Loucy (cell line): ENCODE measurements around the gene CEP55.
"Not testable (repeated sequence)": the region's sequence is repeated elsewhere in the genome, so short reads cannot be mapped to it uniquely, and the experiment has no call there.

Source experiments
- H2AFZ ChIP-seq: fragments of 200-600 bp; sonication (generic); 2 replicates; pipeline ENCODE4 v1.6.0; 2016; ENCODE audit warnings: antibody characterized with exemption, mild to moderate bottlenecking, low read length, moderate library complexity
- H3F3A ChIP-seq: fragments of 200-600 bp; 2 replicates; pipeline ENCODE4 v1.6.0; 2016; ENCODE audit warnings: antibody characterized with exemption, low read depth, mild to moderate bottlenecking
- H3K27me3 ChIP-seq: fragments of 200-600 bp; sonication (generic); 2 replicates; pipeline ENCODE4 v1.6.1; 2014; ENCODE audit warnings: low read length, mild to moderate bottlenecking; ENCODE audit not compliant: insufficient read depth, poor library complexity, severe bottlenecking
- H3K36me3 ChIP-seq: fragments of 200-600 bp; sonication (generic); 2 replicates; pipeline ENCODE4 v1.6.1; 2016; ENCODE audit warnings: low read length; ENCODE audit not compliant: insufficient read depth
- H3K4me1 ChIP-seq: fragments of 200-600 bp; sonication (generic); 2 replicates; pipeline ENCODE4 v1.5.1; 2014; ENCODE audit warnings: low read length, mild to moderate bottlenecking; ENCODE audit not compliant: insufficient read depth, poor library complexity, severe bottlenecking
- H3K4me2 ChIP-seq: fragments of 200-600 bp; sonication (generic); 2 replicates; pipeline ENCODE4 v1.6.0; 2014; ENCODE audit warnings: antibody characterized with exemption, low read length, low read depth, mild to moderate bottlenecking; ENCODE audit not compliant: poor library complexity, severe bottlenecking
- H3K4me3 ChIP-seq: fragments of 200-600 bp; sonication (generic); 2 replicates; pipeline ENCODE4 v1.5.1; 2014; ENCODE audit warnings: low read length, mild to moderate bottlenecking, mixed read lengths; ENCODE audit not compliant: poor library complexity, severe bottlenecking
- H3K79me2 ChIP-seq: fragments of 200-600 bp; sonication (generic); 2 replicates; pipeline ENCODE4 v1.6.1; 2014; ENCODE audit warnings: low read length; ENCODE audit not compliant: insufficient read depth
- H3K9ac ChIP-seq: fragments of 200-600 bp; sonication (generic); 2 replicates; pipeline ENCODE4 v1.6.0; 2014; ENCODE audit warnings: mild to moderate bottlenecking, low read depth, low read length, moderate library complexity; ENCODE audit not compliant: poor library complexity, severe bottlenecking
- H3K9me2 ChIP-seq: fragments of 200-600 bp; sonication (generic); replicated peaks from 2 replicates; pipeline ENCODE4 v1.6.1; 2016; ENCODE audit warnings: low read depth, low read length, mixed read lengths
- H3K9me3 ChIP-seq: fragments of 200-600 bp; sonication (generic); 2 replicates; pipeline ENCODE4 v1.6.1; 2014; ENCODE audit warnings: mild to moderate bottlenecking, antibody characterized with exemption, low read length, low read depth; ENCODE audit not compliant: insufficient read depth
- H4K20me1 ChIP-seq: fragments of 200-600 bp; sonication (generic); 2 replicates; pipeline ENCODE4 v1.6.0; 2014; ENCODE audit warnings: antibody characterized with exemption, low read length, mild to moderate bottlenecking; ENCODE audit not compliant: insufficient read depth, poor library complexity, severe bottlenecking
- CTCF ChIP-seq: fragments of 200-600 bp; sonication (generic); conservative IDR thresholded peaks from 2 replicates; pipeline ENCODE4 v1.5.1; 2014; ENCODE audit warnings: mild to moderate bottlenecking, antibody characterized with exemption, low read length
- EZH2phosphoT487 ChIP-seq: fragments of 200-600 bp; IDR thresholded peaks from 2 replicates; pipeline ENCODE4 v1.6.1; 2018; ENCODE audit warnings: antibody characterized with exemption, mild to moderate bottlenecking, moderate library complexity, borderline replicate concordance

Gene CEP55

GRCh38 chr10:93463723-93464476, 32.5 kb upstream of the CEP55 start:
- Histone ChIP-seq H3K79me2 (no peaks in the 10 kb centered on the region), H3K36me3 (no peaks in the 10 kb centered on the region), H2AFZ (0 out of 2 replicates have a peak overlapping the region, but pooled peaks have one; percentile 26), H3F3A (no peaks in the 10 kb centered on the region), H3K9me3 (no peaks in the 10 kb centered on the region), H3K9ac (no peak overlapping the region), H3K9me2 (no peaks in the 10 kb centered on the region), H4K20me1 (no peaks in the 10 kb centered on the region), H3K4me3 (no peak overlapping the region), H3K4me2 (no peak overlapping the region), H3K4me1 (peaks cover 18% of the 10 kb centered on the region), H3K27me3 (no peaks in the 10 kb centered on the region)
- TF ChIP-seq CTCF = no peak
- no peak for TF ChIP-seq EZH2phosphoT487

- H2AFZ ChIP-seq = no peak overlapping the region
- no peaks in the 10 kb centered on the region for H4K20me1 ChIP-seq
- H3K36me3 ChIP-seq = no peaks in the 10 kb centered on the region
- H3K4me3 ChIP-seq = no peak overlapping the region
- H3K4me2 ChIP-seq = no peak overlapping the region
- H3K9me3 ChIP-seq = no peaks in the 10 kb centered on the region
- no peaks in the 10 kb centered on the region for H3K27me3 ChIP-seq
- no peak overlapping the region for H3K9ac ChIP-seq
- TF ChIP-seq CTCF (no peak), EZH2phosphoT487 (no peak)
- peaks cover 18% of the 10 kb centered on the region for H3K4me1 ChIP-seq
- no peaks in the 10 kb centered on the region for H3F3A ChIP-seq
- H3K9me2 ChIP-seq = no peaks in the 10 kb centered on the region
- H3K79me2 ChIP-seq = no peaks in the 10 kb centered on the region
Observed at GRCh38 chr10:93464776-93465388, 31.5 kb upstream of the CEP55 start.

GRCh38 chr10:93465806-93466675, 30.4 kb upstream of the CEP55 start:
- no peaks in the 10 kb centered on the region for H4K20me1 ChIP-seq
- H3K36me3 ChIP-seq = no peaks in the 10 kb centered on the region
- TF ChIP-seq CTCF (no peak), EZH2phosphoT487 (no peak)
- H3K9ac ChIP-seq = no peak overlapping the region
- no peaks in the 10 kb centered on the region for H3K9me2 ChIP-seq
- H2AFZ ChIP-seq = peak overlapping the region; percentile 33; the same call in 1 of the 2 replicates
- no peaks in the 10 kb centered on the region for H3F3A ChIP-seq
- no peaks in the 10 kb centered on the region for H3K27me3 ChIP-seq
- no peak overlapping the region for H3K4me3 ChIP-seq
- H3K4me2 ChIP-seq = no peak overlapping the region
- peaks cover 17% of the 10 kb centered on the region for H3K4me1 ChIP-seq
- no peaks in the 10 kb centered on the region for H3K79me2 ChIP-seq
- H3K9me3 ChIP-seq = no peaks in the 10 kb centered on the region

- H3K79me2 ChIP-seq, H4K20me1 ChIP-seq, H2AFZ ChIP-seq, H3F3A ChIP-seq, H3K9me3 ChIP-seq, H3K27me3 ChIP-seq, H3K9me2 ChIP-seq, H3K4me1 ChIP-seq, H3K4me3 ChIP-seq, H3K36me3 ChIP-seq, H3K9ac ChIP-seq, H3K4me2 ChIP-seq: not testable (repeated sequence)
Observed at GRCh38 chr10:93467635-93468034, 28.8 kb upstream of the CEP55 start.
